Endothelial cell of umbilical vein (primary cell): ENCODE measurements around the gene LTBP1. TPM values are rescaled to one million over a fixed set of nuclear protein-coding genes. Genes with fewer than 3 reads are reported as not detected.

ENCODE experiments used
- BruUV-seq: library from RNA; stranded (reverse); fragments of 400-500 nt; replicated peaks from 2 replicates; lab custom pipeline; 2021; lab: Mats Ljungman, UMichigan
- CTCF ChIA-PET: fragments of 300-600, 350-600 bp; sonication (Branson Sonifier 250); formaldehyde crosslinking; loops from one replicate; lab custom pipeline; 2021; ENCODE audit warnings: antibody characterized with exemption, inconsistent platforms; lab: Charles Lee
- POLR2A ChIA-PET: fragments of 300-600, 350-600 bp; sonication (Branson Sonifier 250); formaldehyde crosslinking; loops from one replicate; lab custom pipeline; 2021; ENCODE audit warnings: antibody characterized with exemption, inconsistent platforms; lab: Charles Lee
- DNase-seq: peaks from one replicate; pipeline ENCODE4 v3.0.0-alpha.2; 2011; ENCODE audit warnings: low read depth, low spot score
- FAIRE-seq: peaks from 2 replicates; lab custom pipeline; 2011; peaks lifted over from hg19 to GRCh38; lab: Jason Lieb, UNC
- H2AFZ ChIP-seq: 2 replicates; pipeline ENCODE4 v1.6.0; 2012; ENCODE audit warnings: low read depth, low read length, control low read depth, inconsistent platforms
- H3K27ac ChIP-seq: 2 replicates; pipeline ENCODE4 v1.5.1; 2011; ENCODE audit warnings: low read depth, mild to moderate bottlenecking, control low read depth, low read length, moderate library complexity; ENCODE audit not compliant: insufficient read depth
- H3K27me3 ChIP-seq, 2 experiments: 2 replicates each; pipeline versions ENCODE4 v1.6.0 to v1.6.1; 2011; ENCODE audit warnings: low read length in 2 of 2, mixed read lengths in 1 of 2; ENCODE audit not compliant: control insufficient read depth in 2 of 2, insufficient read depth in 2 of 2
- H3K36me3 ChIP-seq, 2 experiments: 2 replicates in 1 of 2; 3 replicates in 1 of 2; pipeline ENCODE4 v1.5.1; 2011; ENCODE audit warnings: low read length in 2 of 2, mild to moderate bottlenecking in 1 of 2, moderate library complexity in 1 of 2; ENCODE audit not compliant: control insufficient read depth in 2 of 2, insufficient read depth in 2 of 2; ENCODE audit errors: extremely low read depth in 1 of 2
- H3K4me1 ChIP-seq: 3 replicates; pipeline ENCODE4 v1.5.1; 2011; ENCODE audit warnings: mild to moderate bottlenecking, low read length; ENCODE audit not compliant: control insufficient read depth, insufficient read depth; ENCODE audit errors: extremely low read depth
- H3K4me2 ChIP-seq: 2 replicates; pipeline ENCODE4 v1.6.1; 2011; ENCODE audit warnings: low read length, control low read depth, mixed read lengths; ENCODE audit not compliant: insufficient read depth
- H3K4me3 ChIP-seq, 3 experiments: fragments of 200-600 bp in 1 of 3; sonication (generic), shearing (Covaris generic) in 1 of 3; replicated peaks in 1 of 3; 2 replicates each; pipeline ENCODE4 v1.5.1; 2011 to 2016; ENCODE audit warnings: control low read depth in 3 of 3, low read length in 3 of 3, mild to moderate bottlenecking in 2 of 3, inconsistent platforms in 1 of 3, low read depth in 1 of 3, moderate library complexity in 1 of 3; ENCODE audit not compliant: insufficient read depth in 1 of 3
- H3K79me2 ChIP-seq: 2 replicates; pipeline ENCODE4 v1.6.0; 2012; ENCODE audit warnings: low read length, inconsistent platforms; ENCODE audit not compliant: control insufficient read depth, insufficient read depth
- H3K9ac ChIP-seq: replicated peaks from 2 replicates; pipeline ENCODE3; 2011; ENCODE audit warnings: low read length, control low read depth; ENCODE audit not compliant: insufficient read depth; ENCODE audit errors: extremely low read depth
- H3K9me1 ChIP-seq: replicated peaks from 3 replicates; pipeline ENCODE4 v1.6.0; 2011; ENCODE audit warnings: mild to moderate bottlenecking, low read length; ENCODE audit not compliant: control insufficient read depth, insufficient read depth; ENCODE audit errors: extremely low read depth
- H3K9me3 ChIP-seq: replicated peaks from 2 replicates; pipeline ENCODE4 v1.5.1; 2012; ENCODE audit warnings: low read length, inconsistent platforms; ENCODE audit not compliant: control insufficient read depth, insufficient read depth
- H4K20me1 ChIP-seq: replicated peaks from 2 replicates; pipeline ENCODE3; 2011; ENCODE audit warnings: mild to moderate bottlenecking, low read length; ENCODE audit not compliant: control insufficient read depth, insufficient read depth; ENCODE audit errors: extremely low read depth
- CTCF ChIP-seq, 2 donors: IDR thresholded peaks; 1 replicate in 1 of 2; 2 replicates in 1 of 2; pipeline ENCODE4 v1.5.1; 2011; ENCODE audit warnings: low read length in 2 of 2, mild to moderate bottlenecking in 2 of 2, moderate library complexity in 2 of 2, control low read depth in 1 of 2, inconsistent platforms in 1 of 2, low read depth in 1 of 2; ENCODE audit not compliant: insufficient read depth in 1 of 2; ENCODE audit errors: extremely low read depth in 1 of 2
- EZH2 ChIP-seq: IDR thresholded peaks from 2 replicates; pipeline ENCODE4 v1.6.1; 2012; ENCODE audit warnings: borderline replicate concordance, low read depth, mild to moderate bottlenecking, moderate library complexity, low read length, inconsistent platforms; ENCODE audit not compliant: severe bottlenecking
- FOS ChIP-seq: IDR thresholded peaks from 2 replicates; pipeline ENCODE4 v1.6.1; 2011; ENCODE audit warnings: mild to moderate bottlenecking, low read length, moderate library complexity, borderline replicate concordance; ENCODE audit not compliant: insufficient read depth
- GATA2 ChIP-seq: IDR thresholded peaks from 2 replicates; pipeline ENCODE4 v1.7.0; 2011; ENCODE audit warnings: low read depth, mild to moderate bottlenecking, moderate library complexity, mixed read lengths, low read length; ENCODE audit not compliant: insufficient read length, insufficient read depth
- JUN ChIP-seq: IDR thresholded peaks from 2 replicates; pipeline ENCODE4 v1.6.1; 2011; ENCODE audit warnings: borderline replicate concordance, low read depth; ENCODE audit not compliant: insufficient read length, insufficient read depth
- MYC ChIP-seq: IDR thresholded peaks from one replicate; pipeline ENCODE4 v1.6.1; 2011; ENCODE audit warnings: mild to moderate bottlenecking, low read depth, low read length
- POLR2A ChIP-seq: IDR thresholded peaks from 2 replicates; pipeline ENCODE4 v1.6.1; 2012; ENCODE audit warnings: low read depth, mild to moderate bottlenecking, control low read depth, low read length
- POLR2AphosphoS5 ChIP-seq: IDR thresholded peaks from 2 replicates; pipeline ENCODE4 v1.6.1; 2012; ENCODE audit warnings: low read depth, mild to moderate bottlenecking, control low read depth, low read length, moderate library complexity; ENCODE audit not compliant: insufficient read depth
- dilution Hi-C: fragments of 300-500 bp; cut with MboI; formaldehyde crosslinking; loops from one replicate; pipeline ENCODE4 v1.15.0; 2019; ENCODE audit warnings: low sequenced_read_pairs; ENCODE audit not compliant: extremely low pct_ligation_motif_present
- intact Hi-C: fragments of 100-400 bp; cut with micrococcal nuclease; formaldehyde crosslinking; loops from one replicate; pipeline ENCODE4 v1.10.0; 2022
- polyA plus RNA-seq, 4 experiments: library from polyadenylated mRNA; depleted of rRNA in 3 of 4; stranded (reverse) in 3 of 4; unstranded in 1 of 4; fragments of >200 nt; gene quantifications; 2 replicates each; pipeline versions ENCODE4 v1.2.1 to v1.2.3, GENCODE V29; 2011 to 2012; ENCODE audit warnings: missing spikeins in 1 of 4
- total RNA-seq: library from RNA; stranded (reverse); gene quantifications from 2 replicates; pipeline ENCODE4 v1.2.3, GENCODE V29; 2021
- TF ChIP-seq, protein P1 (sequence below): IDR thresholded peaks from 2 replicates; pipeline ENCODE4 v1.6.1; 2011; ENCODE audit not compliant: insufficient read depth, insufficient read length

Gene LTBP1
- total and polyA plus RNA-seq, 2 donors (not counting 3 experiments of a cell fraction or from before 2014, with no cell fraction given): 57.4 to 68.2 TPM

DNA sequence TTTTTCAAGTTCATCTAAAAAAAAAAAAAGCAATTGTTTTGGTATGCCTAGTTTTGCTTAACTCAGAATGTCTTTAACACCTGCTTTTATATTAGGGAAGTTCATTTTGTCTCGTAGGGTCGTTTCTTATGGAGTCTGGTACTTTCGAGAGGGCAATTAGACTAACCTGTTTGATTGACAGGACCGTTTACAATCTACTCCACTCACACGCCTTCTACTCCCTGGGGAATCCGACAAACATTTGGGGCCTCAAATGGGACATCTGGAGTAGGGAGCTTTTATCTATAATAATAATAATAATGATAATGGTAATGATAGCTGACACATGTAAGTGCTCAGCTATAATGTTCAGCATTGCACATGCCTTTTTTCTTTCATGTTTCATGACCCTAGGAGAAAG is 268.1 kb downstream of the LTBP1 start:
- H4K20me1 ChIP-seq: no peaks in the 10 kb centered on the region
- DNase-seq: no peak
- CTCF ChIA-PET: no interaction called here
- no peaks in the 10 kb centered on the region for H3K36me3 ChIP-seq
- no peaks in the 10 kb centered on the region for H3K9me3 ChIP-seq
- H3K27me3 ChIP-seq: no peaks in the 10 kb centered on the region
- H3K9me1 ChIP-seq: no peaks in the 10 kb centered on the region
- H3K27ac ChIP-seq: peak overlapping the region; percentile 95
- FAIRE-seq: no peak
- H3K79me2 ChIP-seq: no peaks in the 10 kb centered on the region
- no peak overlapping the region for H2AFZ ChIP-seq
- H3K9ac ChIP-seq: peak overlapping the region; percentile 62
- dilution Hi-C loops: no loop called here
- no TSS peak for BruUV-seq
- TF ChIP-seq FOS: no peak
- H3K4me2 ChIP-seq: peak overlapping the region; percentile 27
- peaks cover 63% of the 10 kb centered on the region for H3K4me1 ChIP-seq
- no peak overlapping the region for H3K4me3 ChIP-seq
- intact Hi-C loops: loop anchor here (1.0 to 5.0 kb wide), 6 partner anchors 23 to 192 kb away; no protein-coding TSS in a partner anchor
- POLR2A ChIA-PET: interaction anchor here (0.7 kb wide), 1 partner anchor 23 kb away, joined by 4 read pairs; no protein-coding TSS in a partner anchor

- ChIA-PET POLR2A (interaction anchor here (0.6 to 0.7 kb wide), 2 partner anchors 24 to 105 kb away, joined by 4 read pairs; no protein-coding TSS in a partner anchor), CTCF (no interaction called here)
- dilution Hi-C loops: no loop called here
- FAIRE-seq (no peak), DNase-seq (peak; percentile 48)
- BruUV-seq: no TSS peak
- Histone ChIP-seq H2AFZ (no peak overlapping the region), H3K9me3 (no peaks in the 10 kb centered on the region), H3K9ac (peak overlapping the region; percentile 62), H4K20me1 (no peaks in the 10 kb centered on the region), H3K79me2 (no peaks in the 10 kb centered on the region), H3K27me3 (no peaks in the 10 kb centered on the region), H3K9me1 (no peaks in the 10 kb centered on the region), H3K4me2 (no peak overlapping the region), H3K4me1 (peaks cover 63% of the 10 kb centered on the region), H3K27ac (peak overlapping the region; percentile 95), H3K36me3 (no peaks in the 10 kb centered on the region), H3K4me3 (no peak overlapping the region)
- TF ChIP-seq POLR2A: no peak
- TF ChIP-seq CTCF (IDR thresholded peaks at IDR 0.05; ENCODE audit: extremely low read depth in 1 of 2, insufficient read depth in 1 of 2, low read depth in 1 of 2, low read length in 2 of 2): no peak
- no peak for TF ChIP-seq MYC
- TF ChIP-seq EZH2: no peak
- TF ChIP-seq, protein P1, sequence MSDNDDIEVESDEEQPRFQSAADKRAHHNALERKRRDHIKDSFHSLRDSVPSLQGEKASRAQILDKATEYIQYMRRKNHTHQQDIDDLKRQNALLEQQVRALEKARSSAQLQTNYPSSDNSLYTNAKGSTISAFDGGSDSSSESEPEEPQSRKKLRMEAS: no peak
- no peak for TF ChIP-seq GATA2
- no peak for TF ChIP-seq JUN
- no peak for TF ChIP-seq POLR2AphosphoS5
- no peak for TF ChIP-seq FOS
- intact Hi-C loops: loop anchor here (2.0 kb wide), 1 partner anchor 192 kb away; no protein-coding TSS in a partner anchor
Measured at GRCh38 chr2:33215299-33215698, 268.5 kb downstream of the LTBP1 start.
